GM19238 (cell line): ENCODE data around the gene ATP9A.
A peak's percentile ranks its signal among the peaks of the same experiment; 100 is the strongest.

Experiments
- DNase-seq: peaks from one replicate; pipeline ENCODE4 v3.0.0; 2011; ENCODE audit warnings: low spot score; ENCODE audit not compliant: insufficient read length

ATP9A gene

GRCh38 chr20:51607170-51607569 is 161.0 kb downstream of the ATP9A start:
- DNase-seq: no peak

- DNase-seq: no peak
These were observed 163.3 kb downstream of the ATP9A start for GRCh38 chr20:51604851-51605250.

GRCh38 chr20:51602131-51602530 is 166.1 kb downstream of the ATP9A start:
- DNase-seq: no peak

- DNase-seq: no peak
These were observed 167.2 kb downstream of the ATP9A start for GRCh38 chr20:51600950-51601349.

- DNase-seq: no peak
These were observed 168.2 kb downstream of the ATP9A start for GRCh38 chr20:51600016-51600420.

- DNase-seq: no peak
These were observed 169.6 kb downstream of the ATP9A start for GRCh38 chr20:51598556-51598955.

- no peak for DNase-seq
These were observed 170.6 kb downstream of the ATP9A start for GRCh38 chr20:51597389-51598231.

GRCh38 chr20:51596668-51597388 is 171.4 kb downstream of the ATP9A start:
- no peak for DNase-seq

- DNase-seq: no peak
These were observed 172.4 kb downstream of the ATP9A start for GRCh38 chr20:51595744-51596143.

GRCh38 chr20:51595058-51595532 is 173.1 kb downstream of the ATP9A start:
- DNase-seq: peak; percentile 83

- DNase-seq: no peak
These were observed 173.7 kb downstream of the ATP9A start for GRCh38 chr20:51594236-51595057.

GRCh38 chr20:51593584-51593983 is 174.6 kb downstream of the ATP9A start:
- no peak for DNase-seq

GRCh38 chr20:51592564-51592963 is 175.6 kb downstream of the ATP9A start:
- no peak for DNase-seq

GRCh38 chr20:51591871-51592270 is 176.3 kb downstream of the ATP9A start:
- no peak for DNase-seq

GRCh38 chr20:51588762-51589161 is 179.4 kb downstream of the ATP9A start:
- DNase-seq: no peak

GRCh38 chr20:51587145-51587544 is 181.0 kb downstream of the ATP9A start:
- DNase-seq: no peak

GRCh38 chr20:51586005-51586440 is 182.2 kb downstream of the ATP9A start:
- no peak for DNase-seq

- no peak for DNase-seq
These were observed 183.0 kb downstream of the ATP9A start for GRCh38 chr20:51585148-51585547.

- DNase-seq: no peak
These were observed 183.5 kb downstream of the ATP9A start for GRCh38 chr20:51584737-51585136.

- no peak for DNase-seq
These were observed 184.1 kb downstream of the ATP9A start for GRCh38 chr20:51584116-51584515.

GRCh38 chr20:51583499-51583898 is 184.7 kb downstream of the ATP9A start:
- DNase-seq: no peak

GRCh38 chr20:51583073-51583472 is 185.1 kb downstream of the ATP9A start:
- DNase-seq: no peak
